K562 (cell line): Measurements from ENCODE around the gene COL4A4. TPM values are rescaled to one million over a fixed set of nuclear protein-coding genes. Genes with fewer than 3 reads are reported as not detected.

Experiments
- ATAC-seq: fragments of 200-7000 bp; cut with Tn5 transposase; 3 replicates; pipeline ENCODE4 v1.9.1; 2020; ENCODE audit warnings: moderate library complexity
- BruUV-seq: library from RNA; stranded (reverse); fragments of 400-500 nt; replicated peaks from 2 replicates; lab custom pipeline; 2021; lab: Mats Ljungman, UMichigan
- CTCF ChIA-PET: fragments of 300-600 bp; formaldehyde crosslinking; extraction: SDS; loops from one replicate; lab custom pipeline; 2021; ENCODE audit warnings: low intra/inter-chr PET ratio; lab: Yijun Ruan, JAX
- POLR2A ChIA-PET: fragments of 300-600, 350-650 bp; sonication (Branson Sonifier 250); formaldehyde crosslinking; extraction: SDS; loops from one replicate; lab custom pipeline; 2021; ENCODE audit warnings: antibody characterized with exemption, inconsistent platforms; lab: Yijun Ruan, JAX
- DNase-seq, 4 experiments: peaks; one replicate each; pipeline versions ENCODE4 v3.0.0 to v3.0.0-alpha.2; 2011 to 2018; ENCODE audit warnings: low spot score in 3 of 4, mixed read lengths in 3 of 4; ENCODE audit errors: extremely low read depth in 1 of 4
- FAIRE-seq: peaks from 2 replicates; lab custom pipeline; 2011; peaks lifted over from hg19 to GRCh38; lab: Jason Lieb, UNC
- H2AFZ ChIP-seq: 2 replicates; pipeline ENCODE4 v1.6.0; 2011; ENCODE audit warnings: low read depth, low read length, control low read depth, inconsistent platforms
- H3K27ac ChIP-seq: fragments of 200-600 bp; 3 replicates; pipeline ENCODE4 v1.8.0; 2011; ENCODE audit warnings: low read depth, mild to moderate bottlenecking, control low read depth, inconsistent platforms, low read length, moderate library complexity, mixed read lengths; ENCODE audit errors: extremely low read depth
- H3K27me3 ChIP-seq, 2 experiments: fragments of 300-600 bp in 1 of 2; 2 replicates in 1 of 2; 3 replicates in 1 of 2; pipeline versions ENCODE4 v1.6.0 to v1.8.0; 2011; ENCODE audit warnings: inconsistent platforms in 2 of 2, low read length in 2 of 2, mild to moderate bottlenecking in 1 of 2, mixed read lengths in 1 of 2, moderate library complexity in 1 of 2; ENCODE audit not compliant: control insufficient read depth in 2 of 2, insufficient read depth in 2 of 2
- H3K36me3 ChIP-seq: fragments of 300-600 bp; 3 replicates; pipeline ENCODE4 v1.8.0; 2011; ENCODE audit warnings: mild to moderate bottlenecking, low read length, inconsistent platforms; ENCODE audit not compliant: control insufficient read depth, insufficient read depth
- H3K4me1 ChIP-seq, 2 experiments: fragments of 200-600 bp in 1 of 2; replicated peaks in 1 of 2; 2 replicates in 1 of 2; 3 replicates in 1 of 2; pipeline versions ENCODE4 v1.5.1 to v1.8.0; 2011; ENCODE audit warnings: inconsistent platforms in 2 of 2, low read length in 2 of 2, mild to moderate bottlenecking in 1 of 2, mixed read lengths in 1 of 2, moderate library complexity in 1 of 2; ENCODE audit not compliant: control insufficient read depth in 2 of 2, insufficient read depth in 2 of 2
- H3K4me2 ChIP-seq: 2 replicates; pipeline ENCODE4 v1.6.1; 2011; ENCODE audit warnings: low read length, control low read depth, inconsistent platforms, mixed read lengths; ENCODE audit not compliant: insufficient read depth
- H3K4me3 ChIP-seq: fragments of 200-600 bp; sonication (generic), shearing (Covaris generic); 2 replicates; pipeline ENCODE4 v1.5.1; 2016; ENCODE audit warnings: control low read depth, inconsistent platforms
- H3K79me2 ChIP-seq: fragments of 200-600 bp; 3 replicates; pipeline ENCODE4 v1.8.0; 2011; ENCODE audit warnings: low read length, inconsistent platforms; ENCODE audit not compliant: control insufficient read depth, insufficient read depth
- H3K9ac ChIP-seq, 2 experiments: 2 replicates each; pipeline versions ENCODE4 v1.6.0 to v1.6.1; 2011; ENCODE audit warnings: low read depth in 2 of 2, low read length in 2 of 2, control low read depth in 1 of 2, inconsistent platforms in 1 of 2, mild to moderate bottlenecking in 1 of 2, mixed read lengths in 1 of 2; ENCODE audit not compliant: insufficient read depth in 1 of 2
- H3K9me1 ChIP-seq: one replicate; pipeline ENCODE4 v1.6.0; 2011; ENCODE audit warnings: inconsistent platforms, mild to moderate bottlenecking, low read length, moderate library complexity; ENCODE audit not compliant: control insufficient read depth, insufficient read depth
- H3K9me3 ChIP-seq: replicated peaks from 2 replicates; pipeline ENCODE4 v1.5.1; 2011; ENCODE audit warnings: low read depth, low read length, inconsistent platforms; ENCODE audit not compliant: control insufficient read depth, insufficient read depth
- H4K20me1 ChIP-seq: replicated peaks from 2 replicates; pipeline ENCODE4 v1.6.1; 2011; ENCODE audit warnings: low read length, inconsistent platforms, mixed read lengths; ENCODE audit not compliant: control insufficient read depth, insufficient read depth
- BCL6 ChIP-seq: fragments of 250-450 bp; sonication (Bioruptor Pico); IDR thresholded peaks from 2 replicates; pipeline ENCODE4 v1.4.0; 2020
- CBX1 ChIP-seq: sonication (generic); IDR thresholded peaks from 2 replicates; pipeline ENCODE4 v1.6.1; 2016; ENCODE audit warnings: antibody characterized with exemption, low read depth, mild to moderate bottlenecking
- CXXC5 ChIP-seq: fragments of 250-450 bp; sonication (Bioruptor Pico); IDR thresholded peaks from 2 replicates; pipeline ENCODE4 v1.8.0; 2022; ENCODE audit warnings: inconsistent platforms, mild to moderate bottlenecking, moderate library complexity
- ESRRB ChIP-seq: fragments of 250-450 bp; sonication (Bioruptor Pico); IDR thresholded peaks from 2 replicates; pipeline ENCODE4 v1.5.0; 2020; ENCODE audit warnings: mild to moderate bottlenecking, moderate library complexity, borderline replicate concordance
- FOXP1 ChIP-seq: sonication (generic); formaldehyde crosslinking; IDR thresholded peaks from 2 replicates; pipeline ENCODE4 v1.8.0; 2022; ENCODE audit warnings: mild to moderate bottlenecking, missing genetic modification reagents
- IFI16 ChIP-seq: fragments of 250-450 bp; sonication (Bioruptor Pico); IDR thresholded peaks from 2 replicates; pipeline ENCODE4 v2.1.2; 2022; ENCODE audit warnings: mild to moderate bottlenecking, inconsistent platforms
- KDM5B ChIP-seq: fragments of 200-600 bp; sonication (generic); IDR thresholded peaks from 2 replicates; pipeline ENCODE4 v1.6.1; 2012; ENCODE audit warnings: low read depth, mild to moderate bottlenecking, moderate library complexity, low read length, control low read depth, inconsistent platforms; ENCODE audit not compliant: insufficient replicate concordance
- MCM7 ChIP-seq, 2 experiments: fragments of 450-650 bp; IDR thresholded peaks; 2 replicates each; pipeline ENCODE4 v1.6.1; 2016 to 2018
- NCOA4 ChIP-seq: fragments of 450-650 bp; IDR thresholded peaks from 2 replicates; pipeline ENCODE4 v1.6.1; 2018; ENCODE audit warnings: mild to moderate bottlenecking; ENCODE audit not compliant: partially characterized antibody
- NFXL1 ChIP-seq: fragments of 450-650 bp; formaldehyde crosslinking; IDR thresholded peaks from 2 replicates; pipeline ENCODE4 v1.4.0; 2021; ENCODE audit warnings: mild to moderate bottlenecking
- RB1 ChIP-seq: fragments of 450-650 bp; IDR thresholded peaks from 2 replicates; pipeline ENCODE4 v1.6.1; 2017; ENCODE audit warnings: low read depth, mild to moderate bottlenecking
- SETDB1 ChIP-seq: IDR thresholded peaks from one replicate; pipeline ENCODE4 v1.6.1; 2012; ENCODE audit warnings: low read length, control low read depth, inconsistent platforms
- ZNF561 ChIP-seq: fragments of 450-650 bp; formaldehyde crosslinking; conservative IDR thresholded peaks from 2 replicates; pipeline ENCODE4 v1.4.0; 2020; ENCODE audit warnings: mild to moderate bottlenecking, moderate library complexity
- WGBS: fragments of 100-300 bp; shearing (Covaris generic); methylation state at CpG from one replicate; pipeline ENCODE4 v1.1.6; 2016; ENCODE audit warnings: low coverage, mixed read lengths; ENCODE audit not compliant: insufficient coverage; ENCODE audit errors: missing lambda C conversion rate; 5-methylcytosine and 5-hydroxymethylcytosine counted together
- in situ Hi-C: fragments of 300-500 bp; cut with MboI; formaldehyde crosslinking; loops from 4 replicates; pipeline ENCODE4 v1.15.0; 2018; ENCODE audit warnings: inconsistent platforms, mixed read lengths
- intact Hi-C: fragments of 100-400 bp; cut with micrococcal nuclease; formaldehyde crosslinking; loops from 2 replicates; pipeline ENCODE4 v1.14.2; 2022
- polyA plus RNA-seq, 8 experiments: library from polyadenylated mRNA; depleted of rRNA in 4 of 8; stranded (reverse) in 5 of 8; unstranded in 3 of 8; fragments of >200 nt; fragmentation: Nextera tagmentation in 2 of 8; fragmentation: Illumina TruSeq in 1 of 8; extraction: Ambion mirVana in 2 of 8; extraction: Trizol in 1 of 8; gene quantifications; 2 replicates each; pipeline versions ENCODE4 v1.2.1 to v1.2.3, GENCODE V29; 2011 to 2014; ENCODE audit warnings: inconsistent platforms in 1 of 8, missing spikeins in 1 of 8
- total RNA-seq, 7 experiments: library from RNA; depleted of rRNA in 6 of 7; stranded (reverse); fragments of >200 nt in 6 of 7; fragmentation: Illumina TruSeq in 2 of 7; extraction: Trizol in 2 of 7; gene quantifications; 2 replicates each; pipeline versions ENCODE4 v1.2.1 to v1.2.3, GENCODE V29; 2011 to 2021; ENCODE audit warnings: low replicate concordance in 1 of 7
- TF ChIP-seq, protein P1 (sequence below): fragments of 450-650 bp; formaldehyde crosslinking; IDR thresholded peaks from 2 replicates; pipeline ENCODE4 v1.4.0; 2020; ENCODE audit warnings: mild to moderate bottlenecking, mixed read lengths
- TF ChIP-seq, protein P2 (sequence below): fragments of 450-650 bp; IDR thresholded peaks from 2 replicates; pipeline ENCODE4 v1.6.1; 2014; ENCODE audit warnings: low read depth, mild to moderate bottlenecking, moderate library complexity, borderline replicate concordance
- TF ChIP-seq, protein P3 (sequence below): fragments of 450-650 bp; formaldehyde crosslinking; IDR thresholded peaks from 2 replicates; pipeline ENCODE4 v1.4.0; 2020; ENCODE audit warnings: mild to moderate bottlenecking, moderate library complexity
- TF ChIP-seq, protein P4 (sequence below): sonication (generic); formaldehyde crosslinking; IDR thresholded peaks from 2 replicates; pipeline ENCODE4 v1.9.0; 2022; ENCODE audit warnings: mild to moderate bottlenecking, missing genetic modification reagents

COL4A4 gene
- total and polyA plus RNA-seq, 9 of the 15 experiments (the other 6 are each of a cell fraction or from before 2014, with no cell fraction given): under 0.01 to 0.01 TPM; not detected in 7

DNA sequence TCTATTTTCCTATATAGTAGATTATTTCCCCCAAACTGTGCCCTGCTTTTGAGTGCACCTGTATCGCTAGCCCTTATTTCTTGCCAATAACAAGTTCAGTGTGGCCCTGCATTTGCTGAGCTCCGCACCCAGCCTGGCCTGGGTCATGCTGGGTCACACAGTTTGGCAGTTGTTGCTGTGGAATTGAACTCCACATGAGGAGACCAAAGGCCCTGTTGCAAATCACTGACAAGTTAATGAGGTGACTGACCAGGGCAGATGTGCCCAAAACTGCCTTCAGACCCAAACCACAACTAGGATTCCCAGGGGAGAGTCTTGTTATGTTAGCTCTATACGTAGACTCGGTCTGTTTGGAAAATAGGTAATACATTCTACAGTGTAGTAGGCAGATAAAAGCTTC is 31.0 kb downstream of the COL4A4 start (continued):
- TF ChIP-seq, protein P1, sequence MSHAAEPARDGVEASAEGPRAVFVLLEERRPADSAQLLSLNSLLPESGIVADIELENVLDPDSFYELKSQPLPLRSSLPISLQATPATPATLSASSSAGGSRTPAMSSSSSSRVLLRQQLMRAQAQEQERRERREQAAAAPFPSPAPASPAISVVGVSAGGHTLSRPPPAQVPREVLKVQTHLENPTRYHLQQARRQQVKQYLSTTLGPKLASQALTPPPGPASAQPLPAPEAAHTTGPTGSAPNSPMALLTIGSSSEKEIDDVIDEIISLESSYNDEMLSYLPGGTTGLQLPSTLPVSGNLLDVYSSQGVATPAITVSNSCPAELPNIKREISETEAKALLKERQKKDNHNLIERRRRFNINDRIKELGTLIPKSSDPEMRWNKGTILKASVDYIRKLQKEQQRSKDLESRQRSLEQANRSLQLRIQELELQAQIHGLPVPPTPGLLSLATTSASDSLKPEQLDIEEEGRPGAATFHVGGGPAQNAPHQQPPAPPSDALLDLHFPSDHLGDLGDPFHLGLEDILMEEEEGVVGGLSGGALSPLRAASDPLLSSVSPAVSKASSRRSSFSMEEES: no peak
- TF ChIP-seq IFI16 (CRISPR knock-in tag): no peak

DNA sequence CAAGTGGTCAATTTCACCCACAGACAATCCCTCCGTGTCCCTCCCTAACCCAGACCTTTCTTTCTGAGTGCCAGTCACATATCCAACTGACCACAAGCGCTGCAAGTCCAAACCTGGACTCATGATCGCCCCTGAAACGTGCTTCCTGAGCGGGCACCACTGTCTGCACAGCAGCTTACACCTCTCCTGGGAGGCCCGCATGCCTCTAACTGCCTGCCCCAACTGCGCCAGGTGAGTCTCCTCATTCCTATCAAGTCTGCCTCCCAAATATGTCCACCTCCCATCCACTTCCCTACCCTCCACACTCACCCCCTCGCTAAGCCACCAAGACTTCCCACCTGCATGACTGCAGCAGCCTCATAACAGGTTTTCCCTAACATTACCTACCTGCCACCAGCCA is 33.4 kb downstream of the COL4A4 start:
- DNase-seq: no peak
- H3K9me1 ChIP-seq: no peaks in the 10 kb centered on the region
- FAIRE-seq: no peak
- no peak for ATAC-seq
- BruUV-seq: no TSS peak
- TF ChIP-seq SETDB1 (no peak), BCL6 (CRISPR knock-in tag) (no peak), NCOA4 (no peak), RB1 (no peak), CXXC5 (CRISPR knock-in tag) (no peak), MCM7 (IDR thresholded peaks at IDR 0.05) (no peak), ESRRB (CRISPR knock-in tag) (no peak), NFXL1 (CRISPR knock-in tag) (no peak), ZNF561 (no peak), KDM5B (no peak), CBX1 (no peak), FOXP1 (CRISPR knock-in tag) (no peak)
- TF ChIP-seq, protein P2, sequence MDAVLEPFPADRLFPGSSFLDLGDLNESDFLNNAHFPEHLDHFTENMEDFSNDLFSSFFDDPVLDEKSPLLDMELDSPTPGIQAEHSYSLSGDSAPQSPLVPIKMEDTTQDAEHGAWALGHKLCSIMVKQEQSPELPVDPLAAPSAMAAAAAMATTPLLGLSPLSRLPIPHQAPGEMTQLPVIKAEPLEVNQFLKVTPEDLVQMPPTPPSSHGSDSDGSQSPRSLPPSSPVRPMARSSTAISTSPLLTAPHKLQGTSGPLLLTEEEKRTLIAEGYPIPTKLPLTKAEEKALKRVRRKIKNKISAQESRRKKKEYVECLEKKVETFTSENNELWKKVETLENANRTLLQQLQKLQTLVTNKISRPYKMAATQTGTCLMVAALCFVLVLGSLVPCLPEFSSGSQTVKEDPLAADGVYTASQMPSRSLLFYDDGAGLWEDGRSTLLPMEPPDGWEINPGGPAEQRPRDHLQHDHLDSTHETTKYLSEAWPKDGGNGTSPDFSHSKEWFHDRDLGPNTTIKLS: no peak
- TF ChIP-seq, protein P3, sequence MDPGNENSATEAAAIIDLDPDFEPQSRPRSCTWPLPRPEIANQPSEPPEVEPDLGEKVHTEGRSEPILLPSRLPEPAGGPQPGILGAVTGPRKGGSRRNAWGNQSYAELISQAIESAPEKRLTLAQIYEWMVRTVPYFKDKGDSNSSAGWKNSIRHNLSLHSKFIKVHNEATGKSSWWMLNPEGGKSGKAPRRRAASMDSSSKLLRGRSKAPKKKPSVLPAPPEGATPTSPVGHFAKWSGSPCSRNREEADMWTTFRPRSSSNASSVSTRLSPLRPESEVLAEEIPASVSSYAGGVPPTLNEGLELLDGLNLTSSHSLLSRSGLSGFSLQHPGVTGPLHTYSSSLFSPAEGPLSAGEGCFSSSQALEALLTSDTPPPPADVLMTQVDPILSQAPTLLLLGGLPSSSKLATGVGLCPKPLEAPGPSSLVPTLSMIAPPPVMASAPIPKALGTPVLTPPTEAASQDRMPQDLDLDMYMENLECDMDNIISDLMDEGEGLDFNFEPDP: no peak
- TF ChIP-seq, protein P4, sequence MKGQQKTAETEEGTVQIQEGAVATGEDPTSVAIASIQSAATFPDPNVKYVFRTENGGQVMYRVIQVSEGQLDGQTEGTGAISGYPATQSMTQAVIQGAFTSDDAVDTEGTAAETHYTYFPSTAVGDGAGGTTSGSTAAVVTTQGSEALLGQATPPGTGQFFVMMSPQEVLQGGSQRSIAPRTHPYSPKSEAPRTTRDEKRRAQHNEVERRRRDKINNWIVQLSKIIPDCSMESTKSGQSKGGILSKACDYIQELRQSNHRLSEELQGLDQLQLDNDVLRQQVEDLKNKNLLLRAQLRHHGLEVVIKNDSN (CRISPR knock-in tag): no peak
- TF ChIP-seq, all 486 proteins: peak for 0
- Histone ChIP-seq H3K27ac (no peak overlapping the region), H3K36me3 (no peaks in the 10 kb centered on the region), H3K4me2 (no peak overlapping the region), H3K27me3 (peaks cover 0 to 12% of the 10 kb centered on the region in 2 experiments; a peak in 2 of 5 replicates), H3K4me3 (no peak overlapping the region), H3K79me2 (no peaks in the 10 kb centered on the region), H2AFZ (no peak overlapping the region), H3K9ac (no peak overlapping the region), H4K20me1 (no peaks in the 10 kb centered on the region), H3K9me3 (no peaks in the 10 kb centered on the region), H3K4me1 (no peaks in the 10 kb centered on the region)
- in situ Hi-C loops: no loop called here
- WGBS: 4% methylated on average over 3 of the region's 8 CpGs
- ChIA-PET CTCF (interaction anchor here (1.2 to 2.1 kb wide), 2 partner anchors 636 to 732 kb away, joined by 5 to 10 read pairs; no protein-coding TSS in a partner anchor), POLR2A (no interaction called here)
- intact Hi-C loops: loop anchor here (1.0 to 10.0 kb wide), 3 partner anchors 108 to 637 kb away; partner anchors contain the start of gene MFF
